SU-DHL-6 (cell line): ENCODE results near the gene ZSWIM7.

ENCODE experiments used
- H2AFZ ChIP-seq: fragments of 200-600 bp; sonication (generic); 2 replicates; pipeline ENCODE4 v1.6.1; 2014; ENCODE audit warnings: low read depth, mild to moderate bottlenecking, moderate library complexity, mixed read lengths, antibody characterized with exemption, low read length; ENCODE audit not compliant: severe bottlenecking
- H3F3A ChIP-seq: fragments of 200-600 bp; shearing (Covaris generic); 2 replicates; pipeline ENCODE4 v1.6.0; 2016; ENCODE audit warnings: antibody characterized with exemption, mild to moderate bottlenecking; ENCODE audit not compliant: insufficient read depth
- H3K27ac ChIP-seq: fragments of 200-600 bp; sonication (generic); 2 replicates; pipeline ENCODE4 v1.5.1; 2016; ENCODE audit warnings: low read depth, mild to moderate bottlenecking, low read length, moderate library complexity, mixed read lengths
- H3K27me3 ChIP-seq: fragments of 200-600 bp; sonication (generic), shearing (Covaris generic); 2 replicates; pipeline ENCODE4 v1.6.0; 2014; ENCODE audit warnings: mild to moderate bottlenecking, low read length
- H3K36me3 ChIP-seq: fragments of 200-600 bp; sonication (generic); 2 replicates; pipeline ENCODE4 v1.6.1; 2014; ENCODE audit warnings: mild to moderate bottlenecking, low read length, mixed read lengths
- H3K4me2 ChIP-seq: fragments of 300-600, 200-600 bp; shearing (Covaris generic), sonication (generic); 2 replicates; pipeline ENCODE4 v1.6.0; 2014; ENCODE audit warnings: low read length, low read depth, mild to moderate bottlenecking; ENCODE audit not compliant: poor library complexity, severe bottlenecking
- H3K4me3 ChIP-seq: fragments of 200-600 bp; sonication (generic); 2 replicates; pipeline ENCODE4 v1.5.1; 2014; ENCODE audit warnings: antibody characterized with exemption, low read length, mild to moderate bottlenecking, mixed read lengths; ENCODE audit not compliant: insufficient read depth, poor library complexity, severe bottlenecking
- H3K79me2 ChIP-seq: fragments of 200-600 bp; sonication (generic); 2 replicates; pipeline ENCODE4 v1.6.1; 2014; ENCODE audit warnings: mild to moderate bottlenecking, low read length, moderate library complexity; ENCODE audit not compliant: insufficient read depth
- H3K9ac ChIP-seq: fragments of 200-600 bp; sonication (generic); 2 replicates; pipeline ENCODE4 v1.7.0; 2014; ENCODE audit warnings: mild to moderate bottlenecking, low read length
- H3K9me2 ChIP-seq: fragments of 200-600 bp; sonication (generic); replicated peaks from 2 replicates; pipeline ENCODE4 v1.6.1; 2014; ENCODE audit warnings: low read length; ENCODE audit not compliant: insufficient read depth
- H3K9me3 ChIP-seq: fragments of 200-600 bp; sonication (generic); 2 replicates; pipeline ENCODE4 v1.6.1; 2014; ENCODE audit warnings: low read length, mixed read lengths; ENCODE audit not compliant: insufficient read depth
- H4K20me1 ChIP-seq: fragments of 200-600 bp; sonication (generic); 2 replicates; pipeline ENCODE4 v1.6.1; 2014; ENCODE audit warnings: low read depth, mild to moderate bottlenecking, antibody characterized with exemption, low read length, moderate library complexity, mixed read lengths
- EZH2phosphoT487 ChIP-seq: fragments of 200-600 bp; sonication (generic), shearing (Covaris generic); conservative IDR thresholded peaks from 2 replicates; pipeline ENCODE4 v1.6.1; 2018; ENCODE audit warnings: mild to moderate bottlenecking, antibody characterized with exemption, low read length, moderate library complexity, mixed read lengths
- TF ChIP-seq, protein P1 (sequence below): fragments of 200-600 bp; sonication (generic); IDR thresholded peaks from one replicate; pipeline ENCODE4 v1.5.1; 2017; ENCODE audit warnings: antibody characterized with exemption, mild to moderate bottlenecking, low read length, moderate library complexity; ENCODE audit not compliant: insufficient read depth, poor library complexity, severe bottlenecking

Gene ZSWIM7

DNA sequence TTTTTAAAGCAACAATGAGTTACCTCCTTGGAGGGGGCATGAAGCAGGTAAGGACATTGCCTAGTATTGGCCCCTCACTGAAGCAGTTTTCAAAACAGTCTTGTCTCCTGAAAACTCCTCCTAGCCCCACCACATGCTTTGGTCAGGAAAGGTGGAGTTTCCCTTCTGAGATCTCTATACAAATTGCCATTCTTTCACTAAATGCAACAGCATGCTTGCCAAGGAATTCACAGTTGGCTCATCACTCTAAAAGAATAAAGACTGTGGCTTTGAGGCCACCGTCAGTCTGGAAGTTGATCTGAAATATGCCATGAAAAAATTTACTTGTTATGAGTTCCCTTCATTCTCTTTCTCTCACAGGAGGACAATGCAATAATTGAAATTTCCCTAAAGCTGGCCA, 4.3 kb upstream of the ZSWIM7 start:
- H3K79me2 ChIP-seq: peaks cover 21% of the 10 kb centered on the region
- no peaks in the 10 kb centered on the region for H3K9me2 ChIP-seq
- H3K4me3 ChIP-seq: no peak overlapping the region
- H3K27ac ChIP-seq: no peak overlapping the region
- H3K27me3 ChIP-seq: no peaks in the 10 kb centered on the region
- H3K9me3 ChIP-seq: no peaks in the 10 kb centered on the region
- H2AFZ ChIP-seq: no peak overlapping the region
- H3K4me2 ChIP-seq: no peak overlapping the region
- peaks cover 52% of the 10 kb centered on the region for H3K36me3 ChIP-seq
- no peak overlapping the region for H3K9ac ChIP-seq
- no peak for TF ChIP-seq EZH2phosphoT487
- TF ChIP-seq, protein P1, sequence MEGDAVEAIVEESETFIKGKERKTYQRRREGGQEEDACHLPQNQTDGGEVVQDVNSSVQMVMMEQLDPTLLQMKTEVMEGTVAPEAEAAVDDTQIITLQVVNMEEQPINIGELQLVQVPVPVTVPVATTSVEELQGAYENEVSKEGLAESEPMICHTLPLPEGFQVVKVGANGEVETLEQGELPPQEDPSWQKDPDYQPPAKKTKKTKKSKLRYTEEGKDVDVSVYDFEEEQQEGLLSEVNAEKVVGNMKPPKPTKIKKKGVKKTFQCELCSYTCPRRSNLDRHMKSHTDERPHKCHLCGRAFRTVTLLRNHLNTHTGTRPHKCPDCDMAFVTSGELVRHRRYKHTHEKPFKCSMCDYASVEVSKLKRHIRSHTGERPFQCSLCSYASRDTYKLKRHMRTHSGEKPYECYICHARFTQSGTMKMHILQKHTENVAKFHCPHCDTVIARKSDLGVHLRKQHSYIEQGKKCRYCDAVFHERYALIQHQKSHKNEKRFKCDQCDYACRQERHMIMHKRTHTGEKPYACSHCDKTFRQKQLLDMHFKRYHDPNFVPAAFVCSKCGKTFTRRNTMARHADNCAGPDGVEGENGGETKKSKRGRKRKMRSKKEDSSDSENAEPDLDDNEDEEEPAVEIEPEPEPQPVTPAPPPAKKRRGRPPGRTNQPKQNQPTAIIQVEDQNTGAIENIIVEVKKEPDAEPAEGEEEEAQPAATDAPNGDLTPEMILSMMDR: no peak
- no peaks in the 10 kb centered on the region for H4K20me1 ChIP-seq
- peaks cover 5% of the 10 kb centered on the region for H3F3A ChIP-seq

DNA sequence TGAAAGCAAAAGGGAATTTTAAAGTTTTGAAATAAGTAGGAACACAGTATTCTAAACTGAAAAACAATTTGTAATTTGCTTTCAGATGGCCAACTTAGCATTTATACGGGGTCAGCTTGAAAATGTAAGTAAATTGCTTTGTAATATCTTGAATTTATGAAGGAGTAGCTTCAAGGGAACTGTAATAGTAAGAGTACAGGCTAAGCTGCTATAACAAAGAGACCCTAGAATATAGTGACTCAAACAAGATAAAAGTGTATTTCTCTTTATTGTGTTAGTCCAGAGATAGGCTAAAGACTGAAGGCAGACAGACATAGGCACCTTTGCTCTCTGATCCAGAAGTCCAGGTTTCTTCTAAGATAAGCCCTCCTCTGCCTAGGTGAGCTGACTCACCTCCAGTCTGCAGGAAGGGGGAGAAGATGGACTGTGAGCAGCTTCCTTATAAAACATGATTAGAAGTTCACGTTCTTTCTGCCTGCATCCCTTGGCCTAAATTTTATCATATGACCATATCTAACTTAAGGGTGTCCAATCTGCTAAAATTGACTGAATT, 3.3 kb upstream of the ZSWIM7 start:
- TF ChIP-seq EZH2phosphoT487: no peak
- TF ChIP-seq, protein P1: no peak
- H3K36me3 ChIP-seq: peaks cover 43% of the 10 kb centered on the region
- no peak overlapping the region for H3K27ac ChIP-seq
- H3K9ac ChIP-seq: no peak overlapping the region
- H3K4me2 ChIP-seq: no peak overlapping the region
- no peak overlapping the region for H2AFZ ChIP-seq
- no peaks in the 10 kb centered on the region for H3K9me3 ChIP-seq
- H3K27me3 ChIP-seq: no peaks in the 10 kb centered on the region
- no peaks in the 10 kb centered on the region for H4K20me1 ChIP-seq
- H3K9me2 ChIP-seq: no peaks in the 10 kb centered on the region
- peaks cover 21% of the 10 kb centered on the region for H3K79me2 ChIP-seq
- H3K4me3 ChIP-seq: no peak overlapping the region
- H3F3A ChIP-seq: peaks cover 10% of the 10 kb centered on the region

DNA sequence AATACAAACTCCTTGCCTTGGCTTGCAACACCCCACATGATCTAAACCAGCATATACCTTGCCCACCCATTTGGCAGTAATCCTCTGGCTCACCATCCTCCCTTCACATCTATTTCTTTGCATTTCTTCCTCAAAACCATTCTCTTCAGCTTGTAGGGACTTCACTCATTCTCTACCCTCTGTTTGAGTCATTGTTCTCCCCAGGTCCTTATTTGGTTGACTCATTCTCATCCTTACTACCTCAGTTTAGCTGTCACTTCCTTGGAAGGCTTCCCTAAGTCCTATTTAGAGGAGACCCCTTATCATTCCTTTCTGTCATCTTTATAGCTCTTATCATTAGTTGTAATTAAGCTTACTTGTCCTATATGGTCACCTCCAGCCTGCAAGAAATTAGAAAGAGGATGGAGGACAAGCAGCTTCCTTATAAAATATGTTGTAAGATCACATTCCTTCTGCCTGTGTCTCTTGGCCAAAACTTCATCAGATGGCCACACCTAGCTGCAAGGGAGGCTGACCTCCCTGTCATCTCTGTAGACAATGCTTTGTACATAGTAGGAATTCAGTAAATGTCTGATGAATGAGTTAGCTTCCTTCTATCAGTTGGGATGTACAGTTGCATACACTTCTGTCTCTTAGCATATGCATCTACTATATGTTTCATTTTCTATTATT, 1.9 kb upstream of the ZSWIM7 start:
- H2AFZ ChIP-seq: no peak overlapping the region
- H3K9me2 ChIP-seq: no peaks in the 10 kb centered on the region
- H3K36me3 ChIP-seq: peaks cover 36% of the 10 kb centered on the region
- peak overlapping the region; percentile 73; the same call in 1 of the 2 replicates for H3K9ac ChIP-seq
- H3K27ac ChIP-seq: no peak overlapping the region
- H3K4me3 ChIP-seq: peak overlapping the region; percentile 69
- no peaks in the 10 kb centered on the region for H3K27me3 ChIP-seq
- TF ChIP-seq EZH2phosphoT487: no peak
- TF ChIP-seq, protein P1: no peak
- H3F3A ChIP-seq: peaks cover 13% of the 10 kb centered on the region
- H3K4me2 ChIP-seq: peak overlapping the region; percentile 80
- no peaks in the 10 kb centered on the region for H3K9me3 ChIP-seq
- H3K79me2 ChIP-seq: peaks cover 21% of the 10 kb centered on the region
- no peaks in the 10 kb centered on the region for H4K20me1 ChIP-seq
